ENCODE results near the gene ZFP30.

GRCh38 chr19:37572203-37572602 lies 83.1 kb downstream of the ZFP30 start:
- no peak for TF ChIP-seq EZH2 (IDR thresholded peaks at IDR 0.05; ENCODE audit: insufficient read depth, poor library complexity, severe bottlenecking)
- TF ChIP-seq EZH2phosphoT487 (IDR thresholded peaks at IDR 0.05; ENCODE audit: insufficient read depth, low read depth), result no peak

All from GM23248 (cell line).